Activated CD4-positive, alpha-beta T cell treated with anti-CD3 and anti-CD28 coated beads for 36 hours (primary cell): Measurements from ENCODE around the gene LIMA1. TPM values are rescaled to one million over a fixed set of nuclear protein-coding genes. Genes with fewer than 3 reads are reported as not detected.

Source experiments
- ATAC-seq: fragments of 200-7000 bp; cut with Tn5 transposase; one replicate; pipeline ENCODE4 v1.10.0; 2021; ENCODE audit warnings: mild to moderate bottlenecking, moderate library complexity
- CTCF ChIA-PET: fragments of 350-600 bp; sonication (Branson Sonifier 250); formaldehyde crosslinking; loops from one replicate; lab custom pipeline; 2021; ENCODE audit warnings: antibody characterized with exemption; lab: Charles Lee
- POLR2A ChIA-PET: fragments of 350-600 bp; sonication (Branson Sonifier 250); formaldehyde crosslinking; loops from one replicate; lab custom pipeline; 2021; ENCODE audit warnings: antibody characterized with exemption, inconsistent platforms; lab: Charles Lee
- DNase-seq: peaks from one replicate; pipeline ENCODE4 v3.0.0-alpha.2; 2020
- H3K27ac Mint-ChIP-seq: one replicate; pipeline ENCODE4 v1.8.0; 2021; ENCODE audit warnings: mixed read lengths
- H3K27me3 Mint-ChIP-seq: one replicate; pipeline ENCODE4 v1.8.0; 2021; ENCODE audit warnings: mixed read lengths
- H3K36me3 Mint-ChIP-seq: one replicate; pipeline ENCODE4 v1.8.0; 2021; ENCODE audit warnings: low read depth, mixed read lengths
- H3K4me1 Mint-ChIP-seq: one replicate; pipeline ENCODE4 v1.8.0; 2021; ENCODE audit warnings: mixed read lengths
- H3K4me3 Mint-ChIP-seq: one replicate; pipeline ENCODE4 v1.8.0; 2021; ENCODE audit warnings: mild to moderate bottlenecking, moderate library complexity, mixed read lengths
- H3K9me3 Mint-ChIP-seq: one replicate; pipeline ENCODE4 v1.8.0; 2021; ENCODE audit warnings: low read depth, mixed read lengths
- intact Hi-C, 2 experiments: fragments of 100-400 bp; cut with DNase I in 1 of 2; cut with micrococcal nuclease in 1 of 2; formaldehyde crosslinking; loops; one replicate each; pipeline versions ENCODE4 v1.14.2 to v1.15.1; 2022 to 2024; cut with DNase I, micrococcal nuclease
- total RNA-seq, 2 experiments: library from RNA; stranded (reverse); gene quantifications; one replicate each; pipeline ENCODE4 v1.2.3, GENCODE V29; 2021

Gene LIMA1
- total RNA-seq, 2 experiments from 2014 or later, result 69.7 to 90.4 TPM

DNA sequence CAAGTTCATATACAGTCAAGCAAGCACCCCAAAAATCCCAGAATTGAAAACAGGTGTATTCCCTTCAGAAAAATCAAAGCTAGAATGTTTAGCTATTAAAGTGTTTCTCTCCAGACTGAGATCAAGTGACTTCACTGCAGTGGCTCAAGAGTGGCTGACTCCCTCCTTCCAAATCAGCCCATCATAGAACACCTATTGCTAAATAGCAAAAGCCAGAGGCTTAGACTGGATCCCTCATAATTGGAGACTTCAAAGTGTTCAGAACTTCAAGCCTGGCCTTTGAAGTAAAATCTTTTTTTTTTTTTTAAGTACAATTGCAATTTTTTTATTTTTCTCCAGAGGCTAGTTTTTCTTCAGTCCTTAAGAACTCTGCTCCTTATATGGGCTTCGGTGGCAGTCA, 66.1 kb downstream of the LIMA1 start:
- ATAC-seq (no peak), DNase-seq (no peak)
- ChIA-PET CTCF (interaction anchor here (0.8 kb wide), 1 partner anchor 133 kb away, joined by 3 read pairs; no protein-coding TSS in a partner anchor), POLR2A (no interaction called here)
- intact Hi-C loops, result no loop called here
- H3K9me3 Mint-ChIP-seq, result no peaks in the 10 kb centered on the region
- peak overlapping the region; percentile 76 for H3K27ac Mint-ChIP-seq
- peaks cover 37% of the 10 kb centered on the region for H3K36me3 Mint-ChIP-seq
- no peaks in the 10 kb centered on the region for H3K27me3 Mint-ChIP-seq
- peaks cover 57% of the 10 kb centered on the region for H3K4me1 Mint-ChIP-seq
- peak overlapping the region; percentile 33 for H3K4me3 Mint-ChIP-seq

GRCh38 chr12:50215033-50215432, 68.3 kb downstream of the LIMA1 start:
- peaks cover 67% of the 10 kb centered on the region for H3K4me1 Mint-ChIP-seq
- intact Hi-C loops, result no loop called here
- no peaks in the 10 kb centered on the region for H3K27me3 Mint-ChIP-seq
- ATAC-seq (peak; percentile 59), DNase-seq (no peak)
- ChIA-PET POLR2A (no interaction called here), CTCF (interaction anchor here (0.6 to 1.0 kb wide), 2 partner anchors 27 to 73 kb away, joined by 3 read pairs; no protein-coding TSS in a partner anchor)
- peak overlapping the region; percentile 30 for H3K4me3 Mint-ChIP-seq
- H3K27ac Mint-ChIP-seq, result peak overlapping the region; percentile 89
- peaks cover 39% of the 10 kb centered on the region for H3K36me3 Mint-ChIP-seq
- H3K9me3 Mint-ChIP-seq, result no peaks in the 10 kb centered on the region

DNA sequence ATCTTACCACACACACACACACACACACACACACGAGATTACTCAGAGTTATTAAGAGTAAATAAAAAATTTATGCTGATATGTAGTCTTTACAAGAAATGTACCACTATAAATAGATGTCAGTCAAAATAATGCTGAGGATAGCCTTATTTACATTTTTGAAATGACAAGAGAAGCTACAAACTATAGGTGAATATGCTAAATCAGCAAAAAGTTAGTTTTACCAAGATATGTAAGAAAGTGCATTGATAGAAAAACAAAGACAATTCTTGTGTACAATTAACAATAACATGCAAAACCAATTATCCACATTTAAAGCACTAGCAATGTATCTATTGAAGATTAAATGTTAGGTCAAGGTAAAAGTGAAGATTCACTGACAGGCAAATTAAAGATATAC, 69.3 kb downstream of the LIMA1 start:
- Mint-ChIP-seq H3K9me3 (no peaks in the 10 kb centered on the region), H3K4me3 (no peak overlapping the region), H3K4me1 (peaks cover 61% of the 10 kb centered on the region), H3K27ac (peak overlapping the region; percentile 87), H3K27me3 (no peaks in the 10 kb centered on the region), H3K36me3 (peaks cover 34% of the 10 kb centered on the region)
- intact Hi-C loops, result loop anchor here in 1 of 2 experiments (5.0 kb wide), 1 partner anchor 38 kb away; no protein-coding TSS in a partner anchor
- DNase-seq (no peak), ATAC-seq (no peak)
- ChIA-PET CTCF (no interaction called here), POLR2A (no interaction called here)

GRCh38 chr12:50213439-50213838, 69.9 kb downstream of the LIMA1 start:
- Mint-ChIP-seq H3K4me1 (peaks cover 58% of the 10 kb centered on the region), H3K4me3 (no peak overlapping the region), H3K27me3 (no peaks in the 10 kb centered on the region), H3K27ac (peak overlapping the region; percentile 87), H3K36me3 (peaks cover 30% of the 10 kb centered on the region), H3K9me3 (no peaks in the 10 kb centered on the region)
- ChIA-PET CTCF (interaction anchor here (0.6 to 2.2 kb wide), 4 partner anchors 8 to 154 kb away, joined by 3 to 8 read pairs (median 3); no protein-coding TSS in a partner anchor), POLR2A (interaction anchor here (0.5 kb wide), 1 partner anchor 56 kb away, joined by 6 read pairs; no protein-coding TSS in a partner anchor)
- ATAC-seq, result peak; percentile 52
- intact Hi-C loops, result loop anchor here in 1 of 2 experiments (5.0 kb wide), 1 partner anchor 39 kb away; no protein-coding TSS in a partner anchor
- DNase-seq, result no peak

GRCh38 chr12:50212071-50212467, 71.3 kb downstream of the LIMA1 start:
- ATAC-seq (no peak), DNase-seq (no peak)
- Mint-ChIP-seq H3K27me3 (no peaks in the 10 kb centered on the region), H3K27ac (peak overlapping the region; percentile 96), H3K4me3 (no peak overlapping the region), H3K36me3 (peaks cover 19% of the 10 kb centered on the region), H3K4me1 (peaks cover 47% of the 10 kb centered on the region), H3K9me3 (no peaks in the 10 kb centered on the region)
- ChIA-PET CTCF (interaction anchor here (1.3 to 2.2 kb wide), 5 partner anchors 11 to 103 kb away, joined by 3 to 9 read pairs (median 5); partner anchors contain the start of gene COX14), POLR2A (interaction anchor here (0.6 to 1.0 kb wide), 2 partner anchors 8 to 71 kb away, joined by 3 to 4 read pairs; no protein-coding TSS in a partner anchor)
- intact Hi-C loops, result loop anchor here in 1 of 2 experiments (5.0 kb wide), 1 partner anchor 40 kb away; no protein-coding TSS in a partner anchor

GRCh38 chr12:50211392-50212070, 71.8 kb downstream of the LIMA1 start:
- intact Hi-C loops, result loop anchor here (1.0 to 5.0 kb wide), 2 partner anchors 41 to 103 kb away; no protein-coding TSS in a partner anchor
- Mint-ChIP-seq H3K27me3 (no peaks in the 10 kb centered on the region), H3K9me3 (no peaks in the 10 kb centered on the region), H3K4me3 (peak overlapping the region; percentile 12), H3K27ac (peak overlapping the region; percentile 96), H3K36me3 (peaks cover 18% of the 10 kb centered on the region), H3K4me1 (peaks cover 46% of the 10 kb centered on the region)
- ATAC-seq (peak; percentile 45), DNase-seq (no peak)
- ChIA-PET POLR2A (interaction anchor here (0.6 kb wide), 1 partner anchor 9 kb away, joined by 4 read pairs; no protein-coding TSS in a partner anchor), CTCF (interaction anchor here (0.6 to 2.2 kb wide), 6 partner anchors 11 to 127 kb away, joined by 3 to 9 read pairs (median 4); partner anchors contain the start of gene COX14)

GRCh38 chr12:50207424-50207823, 75.9 kb downstream of the LIMA1 start:
- Mint-ChIP-seq H3K4me3 (no peak overlapping the region), H3K27ac (no peak overlapping the region), H3K4me1 (peaks cover 17% of the 10 kb centered on the region), H3K27me3 (no peaks in the 10 kb centered on the region), H3K36me3 (peaks cover 26% of the 10 kb centered on the region), H3K9me3 (no peaks in the 10 kb centered on the region)
- DNase-seq, result no peak
- no peak for ATAC-seq
- ChIA-PET CTCF (interaction anchor here (0.7 kb wide), 1 partner anchor 55 kb away, joined by 3 read pairs; no protein-coding TSS in a partner anchor), POLR2A (no interaction called here)
- intact Hi-C loops, result no loop called here

DNA sequence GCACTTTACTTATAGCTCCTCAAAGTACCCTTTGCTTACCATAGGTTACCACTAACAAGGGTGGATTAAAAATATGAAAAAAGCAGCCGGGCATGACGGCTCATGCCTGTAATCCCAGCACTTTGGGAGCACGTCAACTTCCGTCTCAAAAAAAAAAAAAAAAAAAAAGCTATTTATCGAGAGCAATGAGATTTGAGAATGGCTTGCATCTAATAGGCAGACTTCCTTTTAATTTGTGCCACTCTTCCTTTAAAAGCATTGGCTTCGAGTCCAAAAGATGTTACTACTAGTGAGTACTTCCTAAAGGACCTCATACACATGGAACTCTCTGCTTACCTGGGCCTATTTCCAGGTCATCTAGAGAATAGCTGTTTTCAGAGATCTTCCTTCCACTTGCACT, 77.7 kb downstream of the LIMA1 start:
- Mint-ChIP-seq H3K4me3 (no peak overlapping the region), H3K27me3 (no peaks in the 10 kb centered on the region), H3K27ac (no peak overlapping the region), H3K4me1 (peaks cover 4% of the 10 kb centered on the region), H3K9me3 (no peaks in the 10 kb centered on the region), H3K36me3 (peaks cover 30% of the 10 kb centered on the region)
- no peak for ATAC-seq
- intact Hi-C loops, result no loop called here
- DNase-seq, result no peak
- POLR2A ChIA-PET, result no interaction called here
- CTCF ChIA-PET, result interaction anchor here (1.0 to 2.0 kb wide), 3 partner anchors 16 to 47 kb away, joined by 3 to 4 read pairs (median 4); no protein-coding TSS in a partner anchor

DNA sequence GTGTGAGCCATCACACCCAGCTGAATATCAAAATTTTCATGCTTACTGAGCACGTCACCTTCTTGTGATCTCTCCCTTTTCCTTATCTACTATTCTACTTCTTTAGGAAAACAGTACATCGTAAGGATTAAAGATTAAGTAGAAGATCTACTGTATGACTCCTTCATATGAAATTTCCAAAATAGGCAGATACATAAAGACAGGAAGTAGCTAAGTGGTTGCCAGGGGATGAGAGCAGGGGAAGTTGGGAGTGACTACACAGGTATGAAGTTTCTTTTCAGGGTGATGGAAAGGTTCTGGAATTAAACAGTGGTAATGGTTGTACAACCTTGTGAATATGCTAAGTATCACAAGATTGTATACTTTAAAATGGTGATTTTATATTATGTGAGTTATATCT, 79.6 kb downstream of the LIMA1 start:
- peaks cover 3% of the 10 kb centered on the region for H3K4me1 Mint-ChIP-seq
- CTCF ChIA-PET, result interaction anchor here (1.1 to 2.0 kb wide), 2 partner anchors 28 to 49 kb away, joined by 4 read pairs; no protein-coding TSS in a partner anchor
- POLR2A ChIA-PET, result no interaction called here
- no peak overlapping the region for H3K27ac Mint-ChIP-seq
- H3K27me3 Mint-ChIP-seq, result no peaks in the 10 kb centered on the region
- intact Hi-C loops, result no loop called here
- no peaks in the 10 kb centered on the region for H3K9me3 Mint-ChIP-seq
- no peak overlapping the region for H3K4me3 Mint-ChIP-seq
- ATAC-seq, result no peak
- no peak for DNase-seq
- peaks cover 39% of the 10 kb centered on the region for H3K36me3 Mint-ChIP-seq

- Mint-ChIP-seq H3K27me3 (no peaks in the 10 kb centered on the region), H3K36me3 (peaks cover 45% of the 10 kb centered on the region), H3K27ac (no peak overlapping the region), H3K4me1 (peaks cover 5% of the 10 kb centered on the region), H3K9me3 (no peaks in the 10 kb centered on the region), H3K4me3 (no peak overlapping the region)
- intact Hi-C loops, result no loop called here
- CTCF ChIA-PET, result interaction anchor here (0.6 kb wide), 1 partner anchor 1213 kb away, joined by 4 read pairs; no protein-coding TSS in a partner anchor
- POLR2A ChIA-PET, result no interaction called here
- DNase-seq (no peak), ATAC-seq (no peak)
These were observed 81.3 kb downstream of the LIMA1 start for GRCh38 chr12:50201987-50202521.

DNA sequence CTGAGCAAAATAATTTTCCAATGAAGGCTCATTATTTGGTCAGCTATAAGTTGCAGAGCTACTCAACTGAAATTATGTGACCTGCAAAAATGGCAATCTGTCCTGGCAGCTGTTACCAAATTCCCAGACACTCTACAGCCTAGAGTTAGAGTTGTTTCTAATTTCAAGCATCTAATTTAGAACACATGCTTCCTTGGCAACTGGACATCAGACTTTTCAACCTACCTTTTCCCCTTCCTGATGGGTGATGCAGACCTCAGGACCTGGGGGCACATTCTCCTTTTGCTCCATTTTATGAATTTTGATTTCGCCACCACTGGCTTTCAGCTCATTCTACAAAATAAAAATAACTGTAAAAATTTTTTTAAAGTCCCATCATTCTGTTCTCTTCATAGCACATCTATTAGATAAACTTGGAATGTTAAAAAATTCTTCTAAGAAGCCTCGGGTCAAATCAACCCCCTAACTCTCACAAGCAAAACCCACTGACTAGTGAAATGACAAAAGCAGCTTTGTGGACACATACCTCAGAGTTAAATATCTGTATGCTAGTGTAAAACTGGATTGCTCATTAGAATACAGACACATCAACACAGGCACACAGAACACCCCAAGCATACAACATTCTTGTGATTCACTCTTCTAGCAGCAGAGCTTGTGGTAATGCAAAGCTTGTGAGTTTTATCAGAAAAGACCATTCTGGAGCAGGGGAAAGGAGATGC, 82.6 kb downstream of the LIMA1 start:
- Mint-ChIP-seq H3K36me3 (peaks cover 51% of the 10 kb centered on the region), H3K27me3 (no peaks in the 10 kb centered on the region), H3K4me1 (peaks cover 5% of the 10 kb centered on the region), H3K9me3 (no peaks in the 10 kb centered on the region), H3K27ac (no peak overlapping the region), H3K4me3 (no peak overlapping the region)
- ATAC-seq (no peak), DNase-seq (no peak)
- intact Hi-C loops, result no loop called here
- ChIA-PET POLR2A (no interaction called here), CTCF (interaction anchor here (0.6 to 1.6 kb wide), 4 partner anchors 11 to 235 kb away, joined by 3 to 5 read pairs (median 3); no protein-coding TSS in a partner anchor)
